ENCODE measurements around the gene FHIT. TPM values are rescaled to one million over a fixed set of nuclear protein-coding genes. Genes with fewer than 3 reads are reported as not detected.
"Not testable (repeated sequence)": the region's sequence is repeated elsewhere in the genome, so short reads cannot be mapped to it uniquely, and the experiment has no call there.

Gene FHIT
- total RNA-seq, 4 donors from 2014 or later = 5.0 to 15.3 (median 8.3) TPM

- no peak for DNase-seq (ENCODE audit: low spot score in 2 of 2)
- no peak overlapping the region for H3K4me3 ChIP-seq (ENCODE audit: low read depth, poor library complexity, severe bottlenecking)
- TF ChIP-seq, protein P1, sequence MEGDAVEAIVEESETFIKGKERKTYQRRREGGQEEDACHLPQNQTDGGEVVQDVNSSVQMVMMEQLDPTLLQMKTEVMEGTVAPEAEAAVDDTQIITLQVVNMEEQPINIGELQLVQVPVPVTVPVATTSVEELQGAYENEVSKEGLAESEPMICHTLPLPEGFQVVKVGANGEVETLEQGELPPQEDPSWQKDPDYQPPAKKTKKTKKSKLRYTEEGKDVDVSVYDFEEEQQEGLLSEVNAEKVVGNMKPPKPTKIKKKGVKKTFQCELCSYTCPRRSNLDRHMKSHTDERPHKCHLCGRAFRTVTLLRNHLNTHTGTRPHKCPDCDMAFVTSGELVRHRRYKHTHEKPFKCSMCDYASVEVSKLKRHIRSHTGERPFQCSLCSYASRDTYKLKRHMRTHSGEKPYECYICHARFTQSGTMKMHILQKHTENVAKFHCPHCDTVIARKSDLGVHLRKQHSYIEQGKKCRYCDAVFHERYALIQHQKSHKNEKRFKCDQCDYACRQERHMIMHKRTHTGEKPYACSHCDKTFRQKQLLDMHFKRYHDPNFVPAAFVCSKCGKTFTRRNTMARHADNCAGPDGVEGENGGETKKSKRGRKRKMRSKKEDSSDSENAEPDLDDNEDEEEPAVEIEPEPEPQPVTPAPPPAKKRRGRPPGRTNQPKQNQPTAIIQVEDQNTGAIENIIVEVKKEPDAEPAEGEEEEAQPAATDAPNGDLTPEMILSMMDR (IDR thresholded peaks at IDR 0.05) = no peak
- no peak for TF ChIP-seq POLR2A (IDR thresholded peaks at IDR 0.05)
- intact Hi-C loops (cut with DNase I; ENCODE audit: low total_unique reads) = no loop called here
- 75 to 76% methylated on average over 4 of the region's 4 CpGs for WGBS, 2 donors
Measured at GRCh38 chr3:61194892-61195538, 56.2 kb downstream of the FHIT start.

- H3K4me3 ChIP-seq (ENCODE audit: low read depth, poor library complexity, severe bottlenecking) = no peak overlapping the region
- TF ChIP-seq, protein P1 (IDR thresholded peaks at IDR 0.05) = no peak
- TF ChIP-seq POLR2A (IDR thresholded peaks at IDR 0.05) = no peak
- intact Hi-C loops (cut with DNase I; ENCODE audit: low total_unique reads) = no loop called here
- DNase-seq (ENCODE audit: low spot score in 2 of 2) = no peak
Measured at GRCh38 chr3:61192222-61192621, 59.0 kb downstream of the FHIT start.

GRCh38 chr3:61190205-61190604 is 61.0 kb downstream of the FHIT start:
- 85 to 93% methylated on average over 1 of the region's 1 CpG for WGBS, 2 donors
- DNase-seq (ENCODE audit: low spot score in 2 of 2); H3K4me3 ChIP-seq (ENCODE audit: low read depth, poor library complexity, severe bottlenecking); intact Hi-C loops (cut with DNase I; ENCODE audit: low total_unique reads): not testable (repeated sequence)

DNA sequence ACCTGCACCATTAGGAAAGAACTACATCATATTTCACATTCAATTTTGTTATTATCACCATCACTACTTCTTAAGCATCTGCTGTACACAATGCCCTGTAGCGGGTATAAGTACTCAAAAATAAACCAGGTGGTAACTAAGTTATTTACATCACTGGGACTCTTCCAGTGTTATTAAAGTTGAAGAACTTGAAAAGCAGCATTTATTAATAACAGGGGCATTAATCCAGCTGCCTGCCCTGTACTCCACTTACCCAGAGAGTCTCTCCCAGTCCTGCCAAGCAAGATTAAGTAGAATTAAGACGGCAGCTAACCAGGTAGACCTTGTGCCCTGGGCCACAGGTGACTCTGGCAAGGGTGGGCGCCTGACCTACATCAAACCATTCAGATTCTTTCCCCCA is 65.2 kb downstream of the FHIT start:
- intact Hi-C loops (cut with DNase I; ENCODE audit: low total_unique reads) = loop anchor here (10.0 kb wide), 1 partner anchor 1191 kb away; no protein-coding TSS in a partner anchor
- TF ChIP-seq, protein P1 (IDR thresholded peaks at IDR 0.05) = no peak
- no peak for TF ChIP-seq POLR2A (IDR thresholded peaks at IDR 0.05)
- H3K4me3 ChIP-seq (ENCODE audit: low read depth, poor library complexity, severe bottlenecking) = no peak overlapping the region
- no peak for DNase-seq (ENCODE audit: low spot score in 2 of 2)
- 44 to 69% methylated on average over 3 of the region's 3 CpGs for WGBS, 2 donors

- no peak for DNase-seq (ENCODE audit: low spot score in 2 of 2)
- intact Hi-C loops (cut with DNase I; ENCODE audit: low total_unique reads) = loop anchor here (10.0 kb wide), 1 partner anchor 1190 kb away; no protein-coding TSS in a partner anchor
- no peak for TF ChIP-seq POLR2A (IDR thresholded peaks at IDR 0.05)
- TF ChIP-seq, protein P1 (IDR thresholded peaks at IDR 0.05) = no peak
- no peak overlapping the region for H3K4me3 ChIP-seq (ENCODE audit: low read depth, poor library complexity, severe bottlenecking)
- 44 to 56% methylated on average over 4 of the region's 4 CpGs for WGBS, 2 donors
Measured at GRCh38 chr3:61184956-61185355, 66.3 kb downstream of the FHIT start.

GRCh38 chr3:61182662-61183061 is 68.6 kb downstream of the FHIT start:
- TF ChIP-seq, protein P1 (IDR thresholded peaks at IDR 0.05) = no peak
- TF ChIP-seq POLR2A (IDR thresholded peaks at IDR 0.05) = no peak
- no peak for DNase-seq (ENCODE audit: low spot score in 2 of 2)
- H3K4me3 ChIP-seq (ENCODE audit: low read depth, poor library complexity, severe bottlenecking) = no peak overlapping the region
- intact Hi-C loops (cut with DNase I; ENCODE audit: low total_unique reads) = loop anchor here (10.0 kb wide), 1 partner anchor 1188 kb away; no protein-coding TSS in a partner anchor
